Activated CD8-positive, alpha-beta T cell treated with anti-CD3 and anti-CD28 coated beads, Interleukin-2, amount 10 ng/mL, durations not matched to agents 7 days and 5 days (primary cell): Measurements from ENCODE around the gene KRTAP10-12. TPM values are rescaled to one million over a fixed set of nuclear protein-coding genes. Genes with fewer than 3 reads are reported as not detected.
A peak's percentile ranks its signal among the peaks of the same experiment; 100 is the strongest.

ENCODE experiments used
- ATAC-seq: fragments of 150-1000 bp; cut with Tn5 transposase; one replicate; pipeline ENCODE4 v1.10.0; 2021; ENCODE audit warnings: moderate library complexity
- CTCF ChIA-PET: fragments of 350-600 bp; sonication (Branson Sonifier 250); formaldehyde crosslinking; loops from one replicate; lab custom pipeline; 2021; ENCODE audit warnings: antibody characterized with exemption; lab: Charles Lee
- POLR2A ChIA-PET: fragments of 350-600 bp; sonication (Branson Sonifier 250); formaldehyde crosslinking; loops from one replicate; lab custom pipeline; 2021; ENCODE audit warnings: antibody characterized with exemption; lab: Charles Lee
- DNase-seq: peaks from one replicate; pipeline ENCODE4 v3.0.0-alpha.2; 2020
- H3K27ac Mint-ChIP-seq: one replicate; pipeline ENCODE4 v1.8.0; 2021; ENCODE audit warnings: mild to moderate bottlenecking, mixed read lengths
- H3K27me3 Mint-ChIP-seq: one replicate; pipeline ENCODE4 v1.8.0; 2021; ENCODE audit warnings: low read depth, mixed read lengths
- H3K36me3 Mint-ChIP-seq: one replicate; pipeline ENCODE4 v1.8.0; 2021; ENCODE audit warnings: low read depth, mixed read lengths
- H3K4me1 Mint-ChIP-seq: one replicate; pipeline ENCODE4 v1.8.0; 2021; ENCODE audit warnings: low read depth, mixed read lengths
- H3K4me3 Mint-ChIP-seq: one replicate; pipeline ENCODE4 v1.8.0; 2021; ENCODE audit warnings: mild to moderate bottlenecking, mixed read lengths
- H3K9me3 Mint-ChIP-seq: one replicate; pipeline ENCODE4 v1.8.0; 2022; ENCODE audit warnings: mixed read lengths; ENCODE audit not compliant: insufficient read depth
- total RNA-seq, 2 experiments: library from RNA; stranded (reverse); gene quantifications; one replicate each; pipeline ENCODE4 v1.2.3, GENCODE V29; 2021

Gene KRTAP10-12
- total RNA-seq, 2 experiments from 2014 or later, result not detected

- Mint-ChIP-seq H3K4me1 (no peaks in the 10 kb centered on the region), H3K4me3 (no peak overlapping the region), H3K27ac (no peak overlapping the region), H3K27me3 (peaks cover 65% of the 10 kb centered on the region), H3K9me3 (peaks cover 11% of the 10 kb centered on the region), H3K36me3 (peaks cover 13% of the 10 kb centered on the region)
- POLR2A ChIA-PET, result no interaction called here
- ATAC-seq (no peak), DNase-seq (peak; percentile 9)
- CTCF ChIA-PET, result no interaction called here
These were observed 5.4 kb downstream of the KRTAP10-12 start for GRCh38 chr21:44702111-44702972.

DNA sequence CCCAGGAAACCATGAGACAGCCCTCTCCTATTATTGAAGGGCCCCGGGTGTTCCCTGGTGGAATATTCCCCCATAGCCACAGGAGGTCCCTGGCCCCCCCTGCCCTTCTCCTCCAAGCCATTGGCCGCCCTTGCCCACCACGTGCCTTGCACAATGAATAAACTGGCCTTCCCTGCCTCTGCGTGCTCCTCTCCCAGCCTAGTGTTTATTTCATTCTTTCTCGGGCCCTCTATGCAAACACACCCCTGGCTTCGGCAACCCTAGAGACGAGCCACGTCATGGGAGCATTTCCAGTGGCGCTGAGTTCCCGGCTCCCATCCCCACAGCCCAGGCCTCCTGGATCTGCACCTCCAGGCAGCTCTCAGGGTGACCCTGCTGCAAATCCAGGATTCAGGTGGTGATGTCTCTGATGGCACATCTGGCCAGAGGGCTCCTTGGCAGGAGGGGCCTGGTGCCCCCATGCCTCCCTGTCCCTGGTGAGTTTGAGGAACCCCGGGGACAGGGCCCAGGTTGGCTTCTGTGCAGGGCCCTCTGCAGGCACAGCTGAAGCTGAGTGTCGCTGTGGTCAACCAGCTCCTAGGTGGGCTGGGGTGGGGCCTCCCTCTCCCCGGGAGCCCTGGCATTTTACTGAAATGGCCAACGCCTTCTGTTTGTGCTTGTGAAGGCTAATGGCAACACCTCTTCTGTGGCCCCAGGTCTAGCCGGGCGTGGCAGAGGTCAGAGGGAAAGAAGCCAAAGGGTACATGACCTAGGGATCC is 6.2 kb downstream of the KRTAP10-12 start:
- Mint-ChIP-seq H3K27me3 (peaks cover 65% of the 10 kb centered on the region), H3K36me3 (peaks cover 13% of the 10 kb centered on the region), H3K4me3 (no peak overlapping the region), H3K9me3 (peaks cover 11% of the 10 kb centered on the region), H3K4me1 (no peaks in the 10 kb centered on the region), H3K27ac (no peak overlapping the region)
- POLR2A ChIA-PET, result no interaction called here
- DNase-seq, result peak; percentile 16
- no peak for ATAC-seq
- CTCF ChIA-PET, result no interaction called here

GRCh38 chr21:44703731-44704635 is 7.0 kb downstream of the KRTAP10-12 start:
- H3K4me3 Mint-ChIP-seq, result no peak overlapping the region
- H3K27ac Mint-ChIP-seq, result no peak overlapping the region
- no peaks in the 10 kb centered on the region for H3K4me1 Mint-ChIP-seq
- H3K36me3 Mint-ChIP-seq, result peaks cover 13% of the 10 kb centered on the region
- CTCF ChIA-PET, result no interaction called here
- peak; percentile 17 for DNase-seq
- peaks cover 11% of the 10 kb centered on the region for H3K9me3 Mint-ChIP-seq
- peaks cover 66% of the 10 kb centered on the region for H3K27me3 Mint-ChIP-seq
- ATAC-seq, result no peak
- POLR2A ChIA-PET, result no interaction called here

DNA sequence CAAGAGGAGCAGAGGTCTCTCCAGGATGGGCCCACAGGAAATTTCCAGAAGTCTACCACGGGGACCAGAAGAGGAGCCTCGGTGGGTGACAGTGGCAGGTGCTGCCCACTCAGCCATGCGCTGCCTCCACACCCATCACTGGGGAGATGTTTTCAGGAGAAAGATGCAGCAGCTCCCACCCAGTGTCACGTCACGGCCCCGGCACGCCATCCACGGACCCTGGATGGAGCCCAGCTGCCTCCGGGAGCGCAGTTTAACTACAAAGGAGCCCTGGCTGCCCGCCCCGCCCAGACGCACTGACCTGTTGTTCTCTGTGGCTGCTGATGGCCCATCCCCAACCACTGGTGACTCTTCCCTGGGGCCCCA is 7.6 kb downstream of the KRTAP10-12 start:
- no peak for DNase-seq
- Mint-ChIP-seq H3K36me3 (peaks cover 13% of the 10 kb centered on the region), H3K27ac (no peak overlapping the region), H3K4me3 (no peak overlapping the region), H3K4me1 (peaks cover 5% of the 10 kb centered on the region), H3K27me3 (peaks cover 70% of the 10 kb centered on the region), H3K9me3 (peaks cover 11% of the 10 kb centered on the region)
- ChIA-PET CTCF (no interaction called here), POLR2A (no interaction called here)
- no peak for ATAC-seq

GRCh38 chr21:44706026-44706705 is 9.2 kb downstream of the KRTAP10-12 start:
- ATAC-seq (no peak), DNase-seq (no peak)
- Mint-ChIP-seq H3K4me1 (peaks cover 6% of the 10 kb centered on the region), H3K36me3 (peaks cover 13% of the 10 kb centered on the region), H3K27me3 (peaks cover 72% of the 10 kb centered on the region), H3K9me3 (peaks cover 11% of the 10 kb centered on the region), H3K4me3 (no peak overlapping the region), H3K27ac (no peak overlapping the region)
- ChIA-PET CTCF (no interaction called here), POLR2A (no interaction called here)

GRCh38 chr21:44706706-44707581 is 10.0 kb downstream of the KRTAP10-12 start:
- ATAC-seq (no peak), DNase-seq (no peak)
- Mint-ChIP-seq H3K36me3 (peaks cover 13% of the 10 kb centered on the region), H3K27me3 (peaks cover 72% of the 10 kb centered on the region), H3K9me3 (peaks cover 11% of the 10 kb centered on the region), H3K4me3 (no peak overlapping the region), H3K4me1 (peaks cover 10% of the 10 kb centered on the region), H3K27ac (no peak overlapping the region)
- POLR2A ChIA-PET, result no interaction called here
- CTCF ChIA-PET, result no interaction called here

DNA sequence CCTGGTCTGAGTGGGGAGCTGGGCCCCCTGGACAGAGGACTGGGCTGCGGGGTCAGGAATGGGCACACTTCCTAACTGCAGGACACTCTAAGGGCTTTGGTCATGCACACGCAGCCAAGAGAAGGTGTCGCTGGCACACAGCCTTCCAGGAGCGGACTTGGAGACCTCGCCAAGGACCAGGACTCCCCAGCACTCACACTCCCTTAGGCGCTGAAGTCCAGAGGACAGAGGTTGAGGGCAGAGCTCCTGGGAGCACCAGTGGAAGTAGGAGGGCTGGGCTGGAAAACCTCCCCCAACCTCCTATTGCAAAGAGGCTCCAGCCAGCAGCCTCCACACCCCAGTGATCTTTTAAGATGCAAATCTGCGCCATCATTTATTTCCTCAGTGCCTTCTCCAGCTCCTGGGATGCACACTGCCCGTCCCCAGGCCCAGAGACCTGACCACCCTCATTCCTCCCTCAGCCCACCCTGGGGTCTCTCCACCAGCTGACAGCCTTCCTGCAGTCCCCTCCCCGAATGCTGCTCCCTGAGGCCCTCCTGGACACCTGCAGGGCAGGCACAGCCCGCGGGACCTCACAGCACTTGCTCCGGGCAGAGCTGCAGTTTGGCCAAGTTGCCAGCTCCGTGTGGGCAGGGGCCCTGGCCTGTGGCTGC is 11.4 kb downstream of the KRTAP10-12 start:
- Mint-ChIP-seq H3K9me3 (peaks cover 11% of the 10 kb centered on the region), H3K36me3 (peaks cover 13% of the 10 kb centered on the region), H3K27me3 (peaks cover 73% of the 10 kb centered on the region), H3K4me3 (no peak overlapping the region), H3K4me1 (peaks cover 10% of the 10 kb centered on the region), H3K27ac (no peak overlapping the region)
- no peak for ATAC-seq
- DNase-seq, result no peak
- CTCF ChIA-PET, result interaction anchor here (1.2 kb wide), 1 partner anchor 85 kb away, joined by 6 read pairs; no protein-coding TSS in a partner anchor
- POLR2A ChIA-PET, result no interaction called here

GRCh38 chr21:44708866-44709425 is 12.0 kb downstream of the KRTAP10-12 start:
- POLR2A ChIA-PET, result no interaction called here
- H3K9me3 Mint-ChIP-seq, result peaks cover 11% of the 10 kb centered on the region
- H3K27ac Mint-ChIP-seq, result no peak overlapping the region
- no peak overlapping the region for H3K4me3 Mint-ChIP-seq
- ATAC-seq (no peak), DNase-seq (no peak)
- H3K36me3 Mint-ChIP-seq, result peaks cover 13% of the 10 kb centered on the region
- CTCF ChIA-PET, result interaction anchor here (1.2 kb wide), 1 partner anchor 85 kb away, joined by 6 read pairs; no protein-coding TSS in a partner anchor
- peaks cover 78% of the 10 kb centered on the region for H3K27me3 Mint-ChIP-seq
- peaks cover 10% of the 10 kb centered on the region for H3K4me1 Mint-ChIP-seq

DNA sequence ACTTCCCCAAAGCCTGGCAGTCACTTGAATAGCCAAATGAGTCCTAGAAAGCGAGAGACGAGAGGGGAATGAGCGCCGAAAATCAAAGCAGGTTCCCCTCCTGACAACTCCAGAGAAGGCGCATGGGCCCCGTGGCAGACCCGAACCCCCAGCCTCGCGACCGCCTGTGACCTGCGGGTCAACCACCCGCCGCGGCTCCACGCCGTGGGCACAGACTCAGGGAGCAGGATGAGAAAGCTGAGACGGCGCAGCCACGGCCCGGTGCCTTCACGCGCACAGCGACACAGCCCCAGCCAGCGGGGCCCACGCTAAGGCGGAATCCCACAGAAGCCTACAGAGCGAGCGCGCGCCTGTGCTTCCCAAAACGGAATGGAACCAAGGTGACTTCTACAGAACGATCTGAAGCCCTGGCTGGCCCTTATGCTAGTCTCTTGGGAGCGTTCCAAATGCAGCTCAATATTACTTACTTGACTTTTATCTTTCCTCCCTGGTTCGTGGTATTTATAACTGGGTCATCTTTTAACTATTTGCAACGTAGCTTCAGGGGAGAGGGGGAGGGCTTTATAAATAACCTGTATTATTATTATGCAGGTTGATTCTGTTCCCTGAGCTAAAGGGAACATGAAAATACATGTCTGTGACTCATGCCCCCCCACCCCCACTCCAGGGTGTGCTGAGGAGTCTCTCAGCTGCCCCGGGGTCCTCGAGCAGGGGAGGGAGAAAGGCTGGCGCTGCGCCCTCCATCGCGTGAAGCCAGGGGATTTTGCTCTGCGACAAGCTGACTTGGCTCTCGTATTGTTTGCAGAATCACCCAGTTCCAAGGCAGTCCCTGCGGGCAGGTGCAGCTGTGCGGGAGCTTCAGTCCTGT is 12.7 kb downstream of the KRTAP10-12 start:
- peaks cover 10% of the 10 kb centered on the region for H3K9me3 Mint-ChIP-seq
- H3K4me1 Mint-ChIP-seq, result peaks cover 10% of the 10 kb centered on the region
- H3K27me3 Mint-ChIP-seq, result peaks cover 78% of the 10 kb centered on the region
- peaks cover 13% of the 10 kb centered on the region for H3K36me3 Mint-ChIP-seq
- ChIA-PET CTCF (interaction anchor here (1.1 kb wide), 1 partner anchor 52 kb away, joined by 3 read pairs; the partner anchor contains the start of gene KRTAP12-3), POLR2A (no interaction called here)
- no peak overlapping the region for H3K27ac Mint-ChIP-seq
- DNase-seq (no peak), ATAC-seq (no peak)
- no peak overlapping the region for H3K4me3 Mint-ChIP-seq
